Ishikawa (cell line): ENCODE results near the gene ACO1.

ENCODE experiments used
- CREB1 ChIP-seq: IDR thresholded peaks from 2 replicates; pipeline ENCODE4 v1.6.1; 2012; ENCODE audit warnings: low read depth
- FOXM1 ChIP-seq: IDR thresholded peaks from 2 replicates; pipeline ENCODE4 v1.6.1; 2012; ENCODE audit warnings: low read depth, borderline replicate concordance
- ZBTB7A ChIP-seq: IDR thresholded peaks from 2 replicates; pipeline ENCODE4 v1.6.1; 2012; ENCODE audit warnings: low read depth

ACO1 gene

GRCh38 chr9:32503008-32503407 is 118.6 kb downstream of the ACO1 start:
- no peak for TF ChIP-seq CREB1
- TF ChIP-seq ZBTB7A = no peak
- no peak for TF ChIP-seq FOXM1
